Hindlimb muscle (tissue), 1 donor: ENCODE results near the gene CSF2. TPM values are rescaled to one million over a fixed set of nuclear protein-coding genes. Genes with fewer than 3 reads are reported as not detected.

Experiments
- DNase-seq: peaks from one replicate; pipeline ENCODE4 v3.0.0-alpha.2; 2013
- polyA plus RNA-seq: library from polyadenylated mRNA; unstranded; fragments of 120-200 nt; gene quantifications from one replicate; pipeline ENCODE4 v1.2.1, GENCODE V29; 2013; ENCODE audit not compliant: insufficient read length

The CSF2 gene
- polyA plus RNA-seq, 1 donor = not detected

DNA sequence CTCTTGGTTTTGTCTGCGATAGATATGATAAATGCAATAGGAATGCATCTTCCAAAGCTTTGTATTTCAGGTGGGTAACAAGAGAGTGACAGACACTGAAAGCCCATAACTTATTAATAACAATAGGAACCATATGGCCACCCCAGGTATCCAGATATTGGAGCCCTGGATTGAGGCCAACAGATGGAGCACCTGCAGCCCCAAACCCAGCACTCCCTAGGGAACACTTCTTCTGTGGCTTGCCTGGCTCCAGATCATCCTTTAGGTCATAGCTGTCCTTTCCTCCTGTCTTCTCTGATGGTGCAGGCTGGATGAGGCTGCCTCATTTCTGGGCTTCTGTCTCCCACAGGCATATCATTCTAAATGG, 18.2 kb upstream of the CSF2 start:
- DNase-seq = no peak

- no peak for DNase-seq
These were observed 17.6 kb upstream of the CSF2 start for GRCh38 chr5:132055808-132056609.

DNA sequence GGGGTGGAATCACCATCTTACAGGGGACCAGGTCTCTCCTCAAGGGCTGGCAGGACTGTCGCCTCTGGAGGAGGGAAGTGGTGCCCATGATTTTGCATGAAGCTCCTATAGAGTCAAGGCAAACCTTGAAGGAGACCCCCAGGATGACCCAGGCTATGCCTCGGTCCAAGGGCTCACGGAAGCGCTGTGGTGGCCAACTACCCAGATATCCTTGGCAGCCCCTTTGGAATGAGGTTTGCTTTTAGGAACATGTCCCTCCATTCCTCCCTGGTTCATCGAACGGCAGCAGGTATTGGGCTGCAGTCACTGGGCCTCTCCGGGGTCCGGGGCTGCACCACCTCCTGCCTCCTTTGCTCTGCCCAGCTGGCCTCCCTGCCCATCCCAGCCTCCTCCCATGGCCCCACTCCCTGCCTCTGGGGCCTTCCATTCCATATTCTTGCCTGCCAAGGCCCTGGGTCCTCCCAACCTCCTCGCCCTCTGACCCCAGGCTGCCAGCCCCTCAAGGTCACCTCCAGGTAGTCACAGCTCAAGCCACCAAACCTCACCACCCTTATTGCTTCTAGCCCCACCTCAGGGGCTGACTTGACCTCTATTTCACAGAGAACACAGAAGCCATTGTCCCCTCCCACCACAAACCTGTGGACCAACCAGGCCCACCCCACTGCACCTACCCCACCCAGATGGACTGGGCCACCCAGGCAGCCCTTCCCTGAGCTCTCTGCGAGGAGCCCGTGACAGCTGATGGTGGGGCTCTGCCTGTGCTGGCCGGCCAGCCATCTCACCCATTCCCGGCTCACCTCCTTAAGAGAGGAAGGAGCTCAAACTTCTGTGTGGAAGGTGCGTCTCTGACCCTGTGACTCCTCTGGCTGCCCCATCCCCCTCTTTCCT, 16.7 kb upstream of the CSF2 start:
- DNase-seq = no peak

DNA sequence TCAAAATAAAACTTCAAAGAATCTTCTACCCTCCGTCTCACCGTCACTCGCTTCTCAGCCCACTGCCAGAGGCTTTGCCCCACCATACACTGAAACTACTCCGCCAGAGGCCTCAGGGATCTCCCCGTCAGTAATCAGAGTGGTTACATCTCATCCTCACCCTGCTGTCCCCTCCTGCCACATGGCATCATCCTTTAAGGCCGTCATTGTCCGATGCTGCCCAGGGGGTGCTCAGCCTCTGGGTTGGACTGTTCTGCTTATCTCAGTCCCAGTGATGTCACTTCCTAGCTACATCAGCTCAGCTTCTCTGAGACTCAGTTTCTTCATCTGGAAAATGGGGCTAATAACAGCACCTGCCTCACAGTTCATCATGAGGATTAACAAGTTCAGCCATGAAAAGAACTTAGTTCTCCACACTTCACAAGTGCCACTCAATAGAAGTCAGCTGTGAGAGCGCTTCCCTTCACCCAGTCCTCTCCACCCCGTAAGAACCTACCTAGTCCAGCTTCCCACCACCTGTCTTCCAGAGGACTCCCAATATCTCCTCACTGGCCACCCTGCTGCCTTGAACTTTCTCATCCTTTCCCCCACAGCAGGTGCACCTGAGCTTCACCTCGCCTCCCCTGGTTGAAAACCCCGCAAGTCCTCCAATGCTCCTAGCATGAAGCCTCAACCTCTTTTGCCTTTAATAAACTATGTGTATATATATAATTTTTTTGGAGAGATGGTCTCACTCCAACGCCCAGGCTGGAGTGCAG, 15.9 kb upstream of the CSF2 start:
- no peak for DNase-seq

DNA sequence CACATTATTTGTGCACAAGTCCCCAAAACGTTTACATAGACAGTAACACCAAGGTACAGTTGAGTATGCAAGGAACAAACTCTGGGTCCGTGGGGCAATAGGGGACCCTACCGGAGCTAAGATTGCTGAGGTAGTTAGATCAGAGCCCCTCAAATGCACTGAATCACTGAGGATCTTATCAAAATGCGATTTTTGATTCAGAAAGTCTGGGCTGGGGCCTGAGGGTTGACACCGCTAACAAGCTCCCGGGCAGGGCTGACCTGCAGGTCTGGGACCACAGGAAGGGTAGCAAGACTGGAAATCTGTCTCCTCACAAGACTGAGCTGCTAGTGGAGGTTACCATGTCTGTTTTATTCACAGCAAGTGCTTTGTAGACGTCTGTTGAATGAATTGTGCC, 14.9 kb upstream of the CSF2 start:
- DNase-seq = no peak

DNA sequence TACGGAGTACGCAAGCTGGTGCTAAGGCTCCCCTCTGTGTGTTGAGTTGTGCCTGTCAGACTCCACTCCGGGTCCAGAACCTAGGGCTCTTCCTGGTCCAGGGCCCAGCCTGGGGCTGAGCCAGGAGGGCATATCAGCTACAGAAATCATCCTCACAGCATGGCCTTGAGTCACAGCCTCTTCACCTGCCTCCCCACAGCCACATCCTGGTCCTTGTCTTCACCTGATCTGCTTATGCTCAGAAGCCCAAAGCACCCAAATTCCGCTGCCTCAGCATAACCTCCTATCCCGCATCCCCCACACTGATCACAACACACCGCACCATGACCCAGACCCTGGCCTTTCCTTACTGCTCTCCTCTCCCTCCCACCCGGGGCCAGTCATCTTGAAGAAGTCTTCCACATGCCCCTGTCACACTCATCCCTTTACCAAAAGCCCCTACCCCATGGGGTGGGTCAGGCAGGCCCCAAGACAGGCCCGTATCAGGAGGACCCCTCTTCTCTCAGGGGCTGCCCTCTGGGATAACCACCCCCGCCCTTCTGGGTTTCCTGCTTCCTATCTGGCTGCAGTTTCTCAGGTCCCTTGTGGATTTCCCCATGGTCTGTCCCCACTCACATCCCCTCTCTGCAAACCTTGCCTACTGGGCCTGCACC, 14.4 kb upstream of the CSF2 start:
- DNase-seq = no peak

GRCh38 chr5:132059696-132060500, 13.7 kb upstream of the CSF2 start:
- DNase-seq = no peak

- no peak for DNase-seq
These were observed 13.0 kb upstream of the CSF2 start, which contains the start of gene IL3 for GRCh38 chr5:132060501-132061161. IL3 (plus strand) TSS chr5:132060655; CDS start chr5:132060707, 52 bp downstream.

GRCh38 chr5:132063090-132063911, 10.3 kb upstream of the CSF2 start:
- peak; percentile 26 for DNase-seq

DNA sequence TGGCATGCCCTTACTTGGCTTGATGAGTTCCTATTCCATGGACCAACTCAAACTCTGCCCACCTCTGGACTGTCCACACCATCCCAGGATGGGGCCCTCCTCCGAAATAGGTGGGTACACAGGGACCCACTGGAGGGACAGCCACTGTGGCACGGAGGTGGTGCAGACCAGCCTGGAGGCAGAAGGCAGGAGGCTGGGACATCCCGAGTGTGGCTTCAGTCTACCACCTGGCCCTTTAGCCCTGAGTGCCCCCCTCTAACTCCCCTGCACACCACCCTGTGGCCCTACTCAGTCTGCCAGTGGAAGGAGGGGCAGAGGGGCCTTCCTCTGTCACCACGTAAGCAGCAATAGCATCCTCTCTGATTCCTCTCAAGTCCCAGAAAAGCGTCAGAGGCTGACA, 9.4 kb upstream of the CSF2 start:
- DNase-seq = no peak

DNA sequence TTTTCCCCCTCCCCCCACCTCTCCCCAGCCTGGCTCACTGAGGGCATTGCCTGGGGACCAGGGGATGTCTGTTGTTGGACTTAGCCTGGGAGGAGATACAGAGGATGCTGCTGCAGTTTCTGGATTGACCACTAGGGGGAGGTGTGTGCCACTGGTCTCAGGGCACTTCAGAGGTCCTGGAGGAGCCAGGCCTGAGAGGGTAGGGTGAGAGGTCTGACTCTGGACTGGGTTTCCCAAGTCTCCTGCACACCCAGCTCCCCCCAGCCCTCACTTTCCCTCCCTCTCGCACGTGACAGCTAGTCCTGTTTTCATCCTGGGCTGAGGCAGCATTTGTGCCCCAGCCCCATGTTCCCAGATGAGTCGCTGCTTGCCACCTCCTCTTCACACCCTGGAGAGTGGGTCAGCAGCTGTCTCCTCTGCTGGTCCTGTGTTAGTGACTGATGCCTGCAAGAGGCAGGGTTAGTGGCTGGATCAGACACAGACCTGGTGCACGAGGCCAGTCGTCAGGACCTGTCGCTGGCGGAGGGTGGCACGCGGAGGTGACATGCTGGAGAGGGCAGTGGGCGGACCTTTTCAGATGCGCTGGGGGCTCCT, 8.8 kb upstream of the CSF2 start:
- peak; percentile 43 for DNase-seq

DNA sequence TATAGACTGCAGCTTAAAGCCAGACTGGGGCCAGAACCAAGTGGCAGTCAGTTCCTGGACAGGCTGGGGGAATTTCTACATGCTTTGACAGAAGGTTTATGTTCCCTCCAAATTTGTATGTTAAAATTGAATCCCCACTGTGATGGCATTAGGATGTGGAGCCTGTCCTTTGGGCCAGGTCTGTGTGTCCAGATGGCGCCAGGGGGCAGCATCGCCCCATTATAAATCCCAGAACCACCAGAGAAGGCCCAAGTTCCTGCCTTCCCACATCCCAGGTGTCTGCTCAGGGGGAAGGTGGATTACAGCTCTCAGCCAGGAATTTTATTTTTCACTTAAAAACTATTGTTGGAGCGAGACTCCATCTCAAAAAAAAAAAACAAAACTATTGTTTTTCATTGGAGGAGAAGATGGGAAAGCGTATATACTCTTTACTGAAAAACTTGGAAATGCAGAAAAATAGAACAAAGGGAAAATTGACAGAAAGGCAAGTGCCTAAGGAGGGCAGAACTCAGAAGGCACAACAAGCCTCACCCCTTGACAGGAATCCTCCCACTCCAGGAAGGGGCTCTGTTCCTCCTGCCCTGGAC, 8.1 kb upstream of the CSF2 start:
- DNase-seq = peak; percentile 43

DNA sequence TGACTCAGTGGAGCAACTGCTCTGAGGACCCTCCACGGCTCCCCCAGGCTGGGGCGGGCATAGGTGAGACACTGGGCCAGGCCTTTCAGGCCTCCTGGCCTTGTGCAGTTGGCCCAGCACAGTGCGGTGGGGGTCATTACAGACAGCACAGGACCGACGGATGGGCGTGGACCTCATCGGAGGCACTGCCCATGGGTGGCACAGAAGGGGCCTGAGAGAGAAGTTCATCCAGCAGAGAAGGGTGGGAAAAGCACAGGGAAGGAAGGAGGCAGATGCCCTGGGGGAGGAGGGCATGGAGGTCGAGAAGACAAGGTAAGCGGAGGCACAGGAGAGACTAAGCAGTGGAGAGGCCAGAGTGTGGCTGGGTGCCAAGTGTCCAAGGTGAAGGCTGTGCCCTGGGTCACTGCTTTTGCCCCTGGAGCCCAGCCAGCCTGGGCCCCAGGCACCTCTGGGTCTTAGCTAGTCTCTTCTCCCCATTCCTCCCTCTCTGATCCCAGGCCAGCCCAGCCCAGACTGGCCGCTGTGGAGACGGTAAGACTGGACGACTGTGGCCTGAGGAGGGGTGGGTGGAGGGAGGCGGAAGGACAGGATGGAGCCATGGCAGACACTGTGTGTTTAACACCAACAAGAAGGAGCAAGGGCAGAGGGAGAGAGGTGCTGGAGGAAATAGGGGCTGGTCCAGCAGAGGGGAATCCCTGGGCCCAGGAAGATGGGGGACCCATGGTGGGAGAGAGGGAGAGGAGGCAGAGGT, 7.5 kb upstream of the CSF2 start:
- DNase-seq = no peak

- no peak for DNase-seq
These were observed 6.7 kb upstream of the CSF2 start for GRCh38 chr5:132066871-132067270.

- no peak for DNase-seq
These were observed 6.1 kb upstream of the CSF2 start for GRCh38 chr5:132067451-132067850.

- no peak for DNase-seq
These were observed 5.4 kb upstream of the CSF2 start for GRCh38 chr5:132067941-132068808.

DNA sequence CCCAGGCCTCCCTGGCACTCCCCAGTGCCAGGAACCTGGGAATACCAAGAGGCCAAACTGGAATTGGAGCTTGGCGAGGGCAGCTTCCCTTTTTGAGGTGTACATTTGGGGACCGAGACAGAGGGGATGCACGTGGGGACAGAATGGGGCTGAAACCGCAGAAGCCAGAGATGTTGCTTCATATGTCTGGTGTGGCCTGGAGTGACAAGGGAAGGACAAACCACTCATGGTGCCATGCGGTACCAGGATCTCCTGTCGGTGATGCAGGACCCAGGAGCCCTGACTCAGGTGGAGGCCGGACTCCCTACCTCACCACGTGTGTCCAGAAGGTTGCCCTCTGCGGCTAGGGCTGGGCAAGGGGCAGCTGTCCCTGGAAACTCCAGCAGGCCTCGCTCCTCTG, 4.0 kb upstream of the CSF2 start:
- no peak for DNase-seq
